ENCODE data around the gene HSPBP1. TPM values are rescaled to one million over a fixed set of nuclear protein-coding genes. Genes with fewer than 3 reads are reported as not detected.

Gene HSPBP1
- total and polyA plus RNA-seq, 2 of the 4 experiments (the other 2 are of a cell fraction), result 21.0 to 43.2 TPM

DNA sequence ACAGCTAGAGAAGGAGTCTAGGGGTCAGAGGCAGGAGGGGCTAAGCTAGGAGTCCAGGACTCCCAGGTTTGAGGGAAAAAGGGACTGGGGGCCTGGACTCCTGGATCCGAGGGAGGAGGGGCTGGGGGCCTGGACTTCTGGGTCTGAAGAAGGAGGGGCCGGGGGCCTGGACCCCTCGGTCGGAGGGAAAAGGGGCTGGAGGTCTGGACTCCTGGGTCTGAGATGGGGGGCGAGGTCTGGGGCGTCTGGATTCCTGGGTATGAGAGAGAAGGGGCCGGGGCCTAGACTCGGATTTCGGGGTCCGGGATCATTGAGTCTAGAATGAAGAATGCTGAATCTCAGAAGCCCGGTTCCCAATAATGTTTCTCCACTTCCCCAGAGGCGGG, 22.4 kb upstream of the HSPBP1 start:
- H2AFZ ChIP-seq (replicated peaks; ENCODE audit: low read length, poor library complexity), result peak overlapping the region; percentile 91

More for the DNA sequence above, 22.4 kb upstream of the HSPBP1 start:
- H3K4me2 ChIP-seq (ENCODE audit: low read depth, low read length), result no peak overlapping the region
- H3K56ac ChIP-seq (ENCODE audit: extremely low read depth, insufficient read depth, low read length), result no peak overlapping the region
- no peaks in the 10 kb centered on the region for H4K20me1 ChIP-seq (ENCODE audit: insufficient read depth, low read length)
- H3K18ac ChIP-seq (ENCODE audit: low read depth, low read length), result no peak overlapping the region
- BruUV-seq (replicated peaks), result no TSS peak
- no peak overlapping the region for H2BK15ac ChIP-seq (ENCODE audit: low read depth, low read length)
- no peaks in the 10 kb centered on the region for H3K27me3 ChIP-seq (ENCODE audit: control insufficient read depth, insufficient read depth, low read length)
- H2BK120ac ChIP-seq (ENCODE audit: low read depth, low read length), result no peak overlapping the region
- ATAC-seq (ENCODE audit: low read depth) (no peak; the same call in 1 of the 2 replicates), DNase-seq (no peak)
- 71% methylated on average over 5 of the region's 12 CpGs; no CpG with 5 or more reads in 1 of the 2 experiments for WGBS, 2 experiments (ENCODE audit: extremely low coverage in 2 of 2, insufficient read length in 1 of 2)
- intact Hi-C loops (cut with micrococcal nuclease) (loop anchor here (5.0 kb wide), 1 partner anchor 85 kb away; the partner anchor contains the start of gene RPL28), dilution Hi-C loops (cut with HindIII; ENCODE audit: low sequenced_read_pairs, unreplicated experiment) (no loop called here), in situ Hi-C loops (cut with MboI; ENCODE audit: low sequenced_read_pairs) (no loop called here)
- H3K4me1 ChIP-seq (ENCODE audit: control insufficient read depth, insufficient read depth, low read length), result no peaks in the 10 kb centered on the region
- H3K79me1 ChIP-seq (ENCODE audit: low read depth in 1 of 2, low read length in 2 of 2), result no peaks in the 10 kb centered on the region
- POLR2A ChIA-PET (ENCODE audit: unreplicated experiment), result interaction anchor here (1.0 kb wide), 1 partner anchor 103 kb away, joined by 4 read pairs; no protein-coding TSS in a partner anchor
- no peak overlapping the region for H3K23ac ChIP-seq (ENCODE audit: low read depth, low read length)
- H2BK20ac ChIP-seq (ENCODE audit: low read depth, low read length), result no peak overlapping the region
- H4K8ac ChIP-seq (ENCODE audit: low read depth in 2 of 2, low read length in 2 of 2), result peak overlapping the region in 1 of 2 experiments; percentile 91; a peak in 1 of 4 replicates
- peak overlapping the region; percentile 96; the same call in 1 of the 2 replicates for H2AK5ac ChIP-seq (ENCODE audit: low read depth, low read length)
- no peaks in the 10 kb centered on the region for H3K9me1 ChIP-seq (ENCODE audit: insufficient read depth, low read length)
- peaks cover 46% of the 10 kb centered on the region for H3K36me3 ChIP-seq (ENCODE audit: control insufficient read depth, insufficient read depth, low read length)
- no peak overlapping the region for H4K91ac ChIP-seq (ENCODE audit: insufficient read depth, low read depth, low read length)
- no peak overlapping the region for H3K4me3 ChIP-seq (ENCODE audit: insufficient read depth, low read depth, low read length)
- TF ChIP-seq POLR2A (IDR thresholded peaks at IDR 0.05; ENCODE audit: low read depth, low read length), result no peak
- TF ChIP-seq CHD1 (IDR thresholded peaks at IDR 0.05; ENCODE audit: low read depth, low read length), result no peak
- no peak for TF ChIP-seq ELK1 (IDR thresholded peaks at IDR 0.05; ENCODE audit: borderline replicate concordance, low read depth, low read length)
- TF ChIP-seq RAD21 (IDR thresholded peaks at IDR 0.05; ENCODE audit: low read length), result no peak
- no peak for TF ChIP-seq MXI1 (IDR thresholded peaks at IDR 0.05; ENCODE audit: borderline replicate concordance, low read depth, low read length)
- no peak for TF ChIP-seq SMC3 (IDR thresholded peaks at IDR 0.05; ENCODE audit: low read depth, low read length)
- TF ChIP-seq CEBPB (IDR thresholded peaks at IDR 0.05; ENCODE audit: low read depth, low read length), result no peak
- TF ChIP-seq RCOR1 (IDR thresholded peaks at IDR 0.05; ENCODE audit: insufficient replicate concordance, low read length), result no peak
- no peak for TF ChIP-seq FOS (IDR thresholded peaks at IDR 0.05; ENCODE audit: low read depth, low read length)
- TF ChIP-seq, protein P1, sequence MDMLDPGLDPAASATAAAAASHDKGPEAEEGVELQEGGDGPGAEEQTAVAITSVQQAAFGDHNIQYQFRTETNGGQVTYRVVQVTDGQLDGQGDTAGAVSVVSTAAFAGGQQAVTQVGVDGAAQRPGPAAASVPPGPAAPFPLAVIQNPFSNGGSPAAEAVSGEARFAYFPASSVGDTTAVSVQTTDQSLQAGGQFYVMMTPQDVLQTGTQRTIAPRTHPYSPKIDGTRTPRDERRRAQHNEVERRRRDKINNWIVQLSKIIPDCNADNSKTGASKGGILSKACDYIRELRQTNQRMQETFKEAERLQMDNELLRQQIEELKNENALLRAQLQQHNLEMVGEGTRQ (IDR thresholded peaks at IDR 0.05; ENCODE audit: low read depth, low read length), result no peak
- TF ChIP-seq, protein P2, sequence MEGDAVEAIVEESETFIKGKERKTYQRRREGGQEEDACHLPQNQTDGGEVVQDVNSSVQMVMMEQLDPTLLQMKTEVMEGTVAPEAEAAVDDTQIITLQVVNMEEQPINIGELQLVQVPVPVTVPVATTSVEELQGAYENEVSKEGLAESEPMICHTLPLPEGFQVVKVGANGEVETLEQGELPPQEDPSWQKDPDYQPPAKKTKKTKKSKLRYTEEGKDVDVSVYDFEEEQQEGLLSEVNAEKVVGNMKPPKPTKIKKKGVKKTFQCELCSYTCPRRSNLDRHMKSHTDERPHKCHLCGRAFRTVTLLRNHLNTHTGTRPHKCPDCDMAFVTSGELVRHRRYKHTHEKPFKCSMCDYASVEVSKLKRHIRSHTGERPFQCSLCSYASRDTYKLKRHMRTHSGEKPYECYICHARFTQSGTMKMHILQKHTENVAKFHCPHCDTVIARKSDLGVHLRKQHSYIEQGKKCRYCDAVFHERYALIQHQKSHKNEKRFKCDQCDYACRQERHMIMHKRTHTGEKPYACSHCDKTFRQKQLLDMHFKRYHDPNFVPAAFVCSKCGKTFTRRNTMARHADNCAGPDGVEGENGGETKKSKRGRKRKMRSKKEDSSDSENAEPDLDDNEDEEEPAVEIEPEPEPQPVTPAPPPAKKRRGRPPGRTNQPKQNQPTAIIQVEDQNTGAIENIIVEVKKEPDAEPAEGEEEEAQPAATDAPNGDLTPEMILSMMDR (conservative IDR thresholded peaks at IDR 0.05; ENCODE audit: low read depth, low read length), result no peak
- TF ChIP-seq BHLHE40 (IDR thresholded peaks at IDR 0.05; ENCODE audit: low read depth, low read length), result no peak
- TF ChIP-seq RFX5 (IDR thresholded peaks at IDR 0.05; ENCODE audit: low read depth, low read length), result no peak
- TF ChIP-seq NFE2L2 (IDR thresholded peaks at IDR 0.05; ENCODE audit: low read depth, low read length), result no peak
- no peak for TF ChIP-seq MAZ (IDR thresholded peaks at IDR 0.05; ENCODE audit: borderline replicate concordance, low read depth, low read length)
- no peak overlapping the region for H3K27ac ChIP-seq (ENCODE audit: insufficient read depth, low read length)
- CTCF ChIA-PET, result interaction anchor here (1.0 to 2.0 kb wide), 3 partner anchors 37 to 116 kb away, joined by 4 to 11 read pairs (median 5); partner anchors contain the start of genes KMT5C and TMEM238
- no peaks in the 10 kb centered on the region for H3K9me3 ChIP-seq (ENCODE audit: control insufficient read depth, insufficient read depth, low read length)
- no peak overlapping the region for H3K14ac ChIP-seq (replicated peaks; ENCODE audit: low read depth, low read length)
- H4K5ac ChIP-seq (ENCODE audit: low read depth, low read length), result no peak overlapping the region
- H2BK5ac ChIP-seq (ENCODE audit: low read depth, low read length, poor library complexity, severe bottlenecking), result no peak overlapping the region
- H3K4ac ChIP-seq (ENCODE audit: low read depth, low read length), result no peak overlapping the region
- peak overlapping the region; percentile 47 for H2AK9ac ChIP-seq (replicated peaks; ENCODE audit: low read depth, low read length, poor library complexity)
- no peak overlapping the region for H3K9ac ChIP-seq (ENCODE audit: low read depth, low read length)
